IPS DF 4.7 (cell line): ENCODE measurements around the gene IQGAP2.

Experiments used
- DNase-seq: peaks from one replicate; pipeline ENCODE4 v3.0.0-alpha.2; 2013; ENCODE audit warnings: low spot score; ENCODE audit errors: extremely low read depth

Gene IQGAP2

DNA sequence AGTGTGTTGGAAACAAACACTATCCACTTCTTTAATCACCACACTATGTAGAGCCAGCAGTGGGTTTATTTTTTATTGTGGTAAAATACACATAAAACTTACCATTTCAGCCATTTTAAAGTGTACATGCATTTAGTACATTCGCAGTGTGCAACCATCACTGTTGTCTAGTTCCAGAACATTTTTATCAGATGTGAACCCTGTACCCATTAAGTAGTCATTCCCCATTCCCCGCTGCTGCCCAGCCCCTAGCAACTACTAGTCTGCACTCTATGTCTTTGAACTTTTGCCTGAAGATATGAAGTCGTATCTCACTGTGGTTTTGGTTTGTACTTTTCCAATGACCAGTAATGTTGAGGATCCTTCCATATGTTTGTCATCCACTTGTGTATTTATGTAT, 282.6 kb downstream of the IQGAP2 start:
- no peak for DNase-seq

DNA sequence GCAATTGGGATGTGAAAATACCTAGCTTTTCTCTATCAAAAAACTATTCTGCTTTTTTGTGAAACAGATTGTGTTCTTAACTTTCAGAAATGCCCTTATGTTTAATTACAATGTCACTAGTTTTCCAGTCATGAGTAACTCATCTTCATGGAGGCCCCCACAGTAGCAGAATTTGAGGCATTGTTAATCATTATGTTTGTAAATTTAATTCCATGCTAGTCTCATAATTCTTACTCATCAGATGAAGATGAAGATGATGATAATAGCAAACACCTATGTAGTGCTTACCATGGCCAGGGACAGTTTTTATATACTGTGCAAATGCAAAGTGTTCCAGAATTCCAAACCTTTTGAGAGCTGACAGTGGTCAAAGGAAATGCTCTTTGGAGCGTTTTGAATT, 285.1 kb downstream of the IQGAP2 start:
- DNase-seq, result no peak

DNA sequence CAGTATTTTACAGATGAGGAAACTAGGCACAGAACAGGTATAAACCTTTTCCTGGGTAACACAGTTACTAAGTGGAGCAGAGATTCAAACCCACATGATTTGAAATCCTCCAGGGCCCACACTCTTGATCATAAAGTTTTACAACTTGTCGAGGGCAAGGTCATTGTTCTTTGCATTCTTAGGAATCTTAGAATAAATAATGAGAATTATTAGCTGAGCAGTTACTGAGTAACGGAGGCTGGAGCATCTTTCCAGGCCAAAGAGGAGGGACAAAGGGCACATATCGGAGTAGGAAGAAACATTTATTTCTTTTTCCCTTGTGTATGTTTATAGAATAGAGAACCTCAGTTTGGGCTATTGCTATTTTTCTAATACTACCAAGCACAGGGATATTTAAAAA, 285.8 kb downstream of the IQGAP2 start:
- no peak for DNase-seq

- DNase-seq, result no peak
Measured at GRCh38 chr5:76689321-76690036, 286.4 kb downstream of the IQGAP2 start.

DNA sequence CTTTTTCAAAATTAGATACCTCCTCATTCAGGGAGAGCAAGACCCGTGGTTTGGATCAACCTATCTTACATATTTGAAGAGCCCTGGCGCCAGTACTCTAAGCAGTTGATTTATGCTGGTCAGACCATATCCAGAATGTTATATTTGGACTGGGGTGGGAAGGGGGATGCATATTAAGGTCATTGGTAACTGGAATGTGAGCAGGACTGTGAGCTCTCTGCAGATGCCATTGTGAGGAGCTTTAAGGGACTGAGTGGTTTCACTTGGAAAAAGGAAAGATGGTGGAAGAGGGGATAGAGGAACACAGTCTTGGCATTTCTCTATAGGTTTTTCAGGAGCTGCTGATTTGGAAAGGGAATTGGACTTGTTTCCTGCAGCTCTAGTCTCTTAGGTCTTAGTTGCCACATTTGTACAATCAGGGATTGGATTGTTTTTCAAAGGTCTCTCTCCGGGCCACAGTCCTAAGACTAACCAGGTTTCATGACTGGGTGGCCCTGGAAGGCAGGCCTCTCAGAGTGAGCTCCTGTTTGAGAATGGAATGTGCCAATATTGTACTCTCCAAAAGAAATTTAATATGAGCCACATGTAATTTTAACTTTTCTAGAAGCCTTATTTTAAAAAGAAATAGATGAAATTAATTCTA, 287.1 kb downstream of the IQGAP2 start:
- DNase-seq, result no peak

DNA sequence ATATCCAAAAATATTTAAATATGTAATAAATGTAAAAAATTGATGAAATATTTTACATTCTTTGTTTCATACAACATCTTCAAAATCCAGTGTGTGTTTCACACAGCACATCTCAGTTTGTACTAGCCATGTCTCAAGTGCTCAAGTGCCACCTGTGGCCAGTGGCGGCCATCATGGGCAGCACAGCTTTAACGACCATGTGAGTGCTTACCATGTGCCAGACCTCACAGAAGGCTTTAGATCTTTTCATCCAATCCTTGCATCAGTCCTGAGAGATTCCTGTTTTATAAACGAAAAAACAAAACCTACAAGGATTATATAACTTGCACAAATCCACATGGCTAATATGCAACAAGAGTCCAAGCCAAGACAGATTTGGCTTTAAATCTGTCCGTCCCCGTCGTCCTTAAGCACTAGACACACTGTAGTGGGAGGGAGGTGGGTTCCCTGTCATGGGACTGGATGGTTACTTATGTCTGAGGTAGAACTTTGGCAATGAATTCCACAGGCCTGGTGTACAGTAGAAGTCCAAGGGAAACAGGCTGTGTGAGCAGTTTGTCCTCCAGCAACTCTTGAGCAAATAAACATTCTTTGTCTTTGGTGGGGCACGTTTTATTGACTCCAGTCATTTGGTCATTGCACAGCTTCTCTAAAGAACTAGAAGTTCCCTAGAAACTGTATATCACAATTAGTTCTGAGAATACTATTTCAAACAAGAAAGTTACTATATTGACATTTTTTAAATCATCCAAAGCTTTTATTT, 287.8 kb downstream of the IQGAP2 start:
- no peak for DNase-seq

- no peak for DNase-seq
Measured at GRCh38 chr5:76691467-76692273, 288.6 kb downstream of the IQGAP2 start.

- no peak for DNase-seq
Measured at GRCh38 chr5:76692274-76692540, 289.1 kb downstream of the IQGAP2 start.

GRCh38 chr5:76692651-76693050, 289.6 kb downstream of the IQGAP2 start:
- DNase-seq, result no peak

DNA sequence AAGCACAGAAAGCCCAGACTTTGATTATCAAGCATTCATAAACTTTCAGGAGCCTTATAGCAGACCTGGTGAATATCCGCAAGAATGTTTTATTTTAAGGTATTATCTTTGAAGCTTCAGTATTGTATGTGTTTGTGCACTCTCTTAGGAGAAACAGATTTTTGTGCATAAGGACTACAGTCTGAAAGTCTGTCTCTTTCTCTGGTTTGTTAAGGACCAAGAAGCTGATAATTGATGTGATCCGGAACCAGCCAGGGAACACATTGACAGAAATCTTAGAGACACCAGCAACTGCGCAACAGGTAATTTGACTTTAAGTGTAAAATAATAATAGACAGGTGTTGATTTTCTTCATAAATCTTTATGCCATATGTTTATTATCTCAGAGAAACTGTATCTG, 290.1 kb downstream of the IQGAP2 start:
- DNase-seq, result no peak

DNA sequence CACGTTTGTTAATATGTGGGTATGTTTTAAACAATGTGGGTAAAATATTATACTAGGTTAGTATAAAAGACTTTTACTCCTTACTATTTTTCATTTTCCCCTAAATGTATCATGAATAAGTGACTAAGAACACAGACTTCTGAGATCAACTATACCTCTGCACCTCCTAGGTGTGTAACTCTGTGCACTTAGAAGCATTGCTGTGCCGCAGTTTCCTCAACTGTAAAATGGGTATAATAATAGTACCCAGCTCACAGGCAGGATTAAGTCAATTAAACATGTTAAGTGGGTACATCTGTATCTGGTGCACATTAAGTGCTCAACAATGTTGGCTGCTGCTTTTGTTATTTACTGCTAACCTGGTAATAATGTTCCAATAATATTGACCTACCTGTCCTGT, 291.2 kb downstream of the IQGAP2 start:
- no peak for DNase-seq

GRCh38 chr5:76695346-76695745, 292.3 kb downstream of the IQGAP2 start:
- DNase-seq, result no peak

- no peak for DNase-seq
Measured at GRCh38 chr5:76696251-76696650, 293.2 kb downstream of the IQGAP2 start.

DNA sequence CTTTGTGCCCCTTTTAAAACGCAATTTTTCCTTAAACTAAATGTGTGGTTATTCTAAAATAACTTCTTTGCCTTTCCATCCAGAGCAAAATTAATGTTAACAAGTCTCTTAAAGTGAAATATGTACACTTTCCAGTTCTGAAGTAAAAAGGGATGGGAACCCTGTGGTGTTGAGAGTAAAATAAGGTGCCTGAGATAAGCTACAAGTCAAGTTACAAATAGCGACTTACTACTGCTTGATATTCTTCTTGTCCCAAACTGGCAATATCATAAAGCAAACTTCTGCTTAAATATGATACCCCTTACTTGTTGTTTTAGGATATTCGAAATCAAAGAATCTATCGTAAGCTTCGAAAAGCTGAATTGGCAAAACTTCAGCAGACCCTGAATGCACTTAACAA, 294.6 kb downstream of the IQGAP2 start:
- no peak for DNase-seq

DNA sequence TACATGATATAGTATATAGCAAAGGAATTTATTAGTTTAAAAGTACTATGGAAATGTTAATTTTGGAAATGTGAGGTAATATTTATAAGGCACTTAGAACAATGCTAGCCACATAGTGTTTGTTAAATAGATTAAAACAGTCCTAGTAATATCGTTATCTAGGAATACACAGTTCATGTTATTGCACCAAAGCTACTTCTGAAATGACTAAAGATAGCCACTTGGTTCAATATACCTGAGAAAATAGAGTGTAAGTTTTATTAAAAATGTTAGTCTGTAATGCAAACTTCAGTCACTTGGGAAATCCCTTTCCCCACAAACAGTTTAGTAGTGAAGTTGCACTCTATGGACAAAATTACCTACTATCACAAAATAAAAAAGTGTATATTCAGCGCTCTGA, 297.5 kb downstream of the IQGAP2 start:
- DNase-seq, result no peak

DNA sequence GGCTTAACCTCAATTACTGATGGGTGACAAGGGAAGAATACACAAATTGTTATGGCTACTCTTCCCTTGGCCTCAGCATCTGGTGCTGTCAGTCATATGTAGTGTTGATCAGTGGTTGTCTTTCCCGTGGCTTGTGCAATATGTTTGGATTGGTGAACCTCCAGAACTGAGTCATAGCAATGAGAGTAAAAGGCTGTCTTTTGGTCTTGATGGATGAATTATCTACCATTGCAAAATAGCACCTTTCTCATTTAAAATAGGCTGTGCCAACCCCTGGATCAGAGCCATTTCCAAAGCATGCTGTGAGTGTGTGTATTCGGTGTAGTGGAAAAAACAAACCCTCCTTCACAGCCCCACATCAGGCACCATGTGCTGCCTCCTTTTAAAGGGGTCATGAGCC, 298.2 kb downstream of the IQGAP2 start:
- DNase-seq, result no peak

DNA sequence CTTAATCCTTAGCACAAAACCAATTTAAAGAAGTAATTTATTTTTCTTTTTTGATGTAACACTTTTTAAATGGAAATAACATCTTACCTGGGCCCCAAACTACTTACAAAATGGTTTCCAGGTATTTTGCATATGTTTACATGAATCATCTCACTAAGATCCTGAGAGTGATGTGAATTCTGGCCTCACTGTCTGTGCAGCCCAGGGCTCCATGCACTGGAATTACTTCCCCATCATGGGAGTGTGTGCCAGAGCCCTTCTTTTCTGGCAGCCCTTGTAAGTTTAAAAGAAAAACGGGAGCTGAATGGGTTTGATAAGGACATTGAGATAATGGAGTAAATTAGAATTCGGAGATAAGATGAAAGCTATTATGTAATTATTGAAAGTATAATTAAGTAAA, 300.6 kb downstream of the IQGAP2 start:
- no peak for DNase-seq

DNA sequence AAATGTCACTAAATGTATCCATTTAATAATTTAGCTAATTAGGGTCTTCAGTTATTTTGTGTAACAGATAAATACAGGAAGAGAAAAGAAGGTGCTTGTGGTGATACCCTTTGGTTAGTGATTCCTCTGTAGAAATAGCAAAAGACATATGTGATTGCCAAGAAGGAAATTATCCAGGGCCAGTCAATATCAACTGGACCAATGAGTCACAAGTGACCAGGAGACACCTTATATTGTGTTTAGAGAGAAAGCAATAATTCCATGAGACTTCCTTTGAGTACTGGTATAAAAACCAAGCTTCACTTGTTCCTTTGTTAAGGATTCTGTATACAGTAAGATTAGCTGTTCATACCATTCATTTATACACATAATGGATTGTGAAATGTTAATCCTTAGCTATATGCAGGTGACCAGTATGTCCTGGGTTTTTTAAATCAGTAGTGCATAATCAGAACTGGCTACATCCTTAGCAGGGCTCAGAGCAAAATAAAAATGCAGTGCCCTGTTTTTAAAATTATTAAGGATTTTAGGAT, 301.1 kb downstream of the IQGAP2 start:
- DNase-seq, result no peak

GRCh38 chr5:76705574-76705973, 302.5 kb downstream of the IQGAP2 start:
- DNase-seq, result no peak

- no peak for DNase-seq
Measured at GRCh38 chr5:76709762-76710161, 306.7 kb downstream of the IQGAP2 start.

DNA sequence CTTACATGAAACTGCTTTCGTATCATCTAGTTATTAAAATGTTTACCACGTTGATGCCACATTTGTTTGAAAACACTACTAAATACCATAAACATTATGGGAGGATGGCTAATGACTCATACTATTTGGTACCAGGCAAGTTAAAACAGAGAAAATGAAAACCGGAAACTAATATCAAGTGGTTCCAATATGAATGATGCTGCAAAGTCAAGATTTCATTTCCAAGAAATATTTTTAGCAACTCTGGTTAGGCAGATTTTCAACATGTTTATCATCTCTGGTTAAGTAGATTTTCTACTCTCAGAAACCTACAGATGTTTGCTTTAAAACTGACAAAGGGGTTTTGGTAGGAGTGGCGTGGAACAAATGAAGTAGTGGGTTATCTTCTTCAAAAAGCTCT, 307.9 kb downstream of the IQGAP2 start:
- DNase-seq, result no peak
